GM18507 (cell line): ENCODE measurements around the gene FCRL3.

Experiments
- DNase-seq: peaks from one replicate; pipeline ENCODE4 v3.0.0; 2011; ENCODE audit warnings: low read depth; ENCODE audit not compliant: insufficient read length; ENCODE audit errors: extremely low spot score
- FAIRE-seq: peaks from 2 replicates; lab custom pipeline; 2011; peaks lifted over from hg19 to GRCh38; lab: Jason Lieb, UNC

Gene FCRL3

GRCh38 chr1:157695417-157695816 lies 5.2 kb downstream of the FCRL3 start:
- FAIRE-seq (no peak), DNase-seq (no peak)

DNA sequence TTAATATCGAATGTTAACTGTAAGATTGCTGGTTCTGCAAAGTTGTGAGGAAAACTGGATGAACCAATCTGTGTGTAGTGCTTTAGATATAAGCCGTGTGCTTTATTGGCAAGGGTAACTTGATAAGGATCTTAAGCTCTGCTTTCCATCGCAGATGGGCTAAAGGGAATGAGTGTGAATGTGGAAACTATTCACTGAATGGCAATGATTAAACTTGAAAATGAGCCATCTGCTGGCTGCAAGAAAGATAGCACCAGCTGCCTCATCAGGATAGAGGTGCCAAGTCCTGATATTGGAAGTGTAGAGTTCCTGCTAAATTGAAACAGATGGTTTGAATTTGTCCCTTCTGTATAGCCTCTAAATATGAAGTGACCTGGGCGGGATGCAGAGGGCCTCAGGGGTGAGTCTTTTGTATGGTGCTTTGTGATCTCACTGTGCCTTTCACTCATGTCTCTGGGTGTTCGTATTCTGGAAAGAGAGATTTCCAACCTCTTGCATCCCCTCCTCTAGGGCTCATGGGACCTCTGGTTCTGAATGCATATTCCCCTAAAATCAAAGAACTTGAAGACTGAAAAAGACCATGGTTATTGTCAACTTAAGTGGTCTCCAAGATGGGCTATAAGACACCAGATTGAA lies 9.2 kb downstream of the FCRL3 start:
- DNase-seq (peak; percentile 30), FAIRE-seq (peak; percentile 91)

DNA sequence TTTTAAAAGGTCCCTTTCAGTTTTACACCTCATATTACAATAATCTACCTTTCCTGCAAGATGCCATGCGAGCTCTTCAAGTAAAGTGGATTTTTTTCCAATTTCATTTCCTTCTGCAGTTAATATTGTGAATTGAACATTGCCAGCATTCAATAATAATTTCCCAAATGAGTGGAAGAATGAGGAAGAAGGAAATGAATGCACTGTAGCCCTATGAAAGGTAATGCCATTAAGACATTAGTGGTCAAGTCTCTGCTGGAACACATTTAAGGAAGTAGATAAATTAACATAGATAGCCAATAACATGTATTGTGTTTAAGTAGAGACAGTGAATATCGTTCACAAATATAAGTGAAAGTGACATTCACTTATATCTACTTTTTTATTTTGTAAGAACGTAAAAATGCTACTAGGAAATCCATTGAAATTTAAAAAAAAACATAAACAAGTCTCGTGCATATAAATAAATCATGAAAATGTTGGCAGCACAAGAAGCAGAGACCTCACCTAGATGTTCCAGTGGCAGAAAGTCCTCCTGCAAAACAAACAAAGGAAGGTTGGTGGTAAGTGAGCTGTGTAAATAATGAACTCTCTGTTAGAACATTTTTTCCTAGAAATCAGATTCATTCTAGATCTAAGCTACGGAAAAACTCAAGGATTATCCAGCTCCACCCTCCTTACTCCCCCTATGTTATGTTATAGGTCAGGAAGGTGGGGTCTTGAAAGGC lies 17.7 kb downstream of the FCRL3 start:
- DNase-seq = no peak
- FAIRE-seq = no peak

DNA sequence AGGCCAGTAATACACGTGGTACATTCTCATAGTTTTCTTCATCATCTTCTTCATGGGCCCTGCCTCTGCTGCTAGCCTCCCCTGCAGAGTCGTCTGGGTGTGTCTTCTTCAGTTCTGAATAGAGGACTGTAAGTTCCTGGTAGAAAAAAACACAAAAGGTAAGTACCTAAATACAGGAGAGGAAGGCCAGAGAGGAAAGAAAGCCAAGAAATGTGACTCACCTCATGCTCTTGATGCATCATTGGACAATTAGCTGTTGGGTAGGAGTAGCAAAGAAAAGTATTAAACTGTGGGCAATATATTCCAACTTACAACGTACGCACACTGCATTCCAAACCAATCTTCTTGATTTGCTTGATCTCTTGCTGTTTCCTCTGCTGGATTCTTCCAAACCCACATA lies 21.8 kb downstream of the FCRL3 start:
- DNase-seq (no peak), FAIRE-seq (no peak)

GRCh38 chr1:157673008-157673407 lies 27.6 kb downstream of the FCRL3 start:
- no peak for DNase-seq
- no peak for FAIRE-seq

GRCh38 chr1:157671895-157672294 lies 28.7 kb downstream of the FCRL3 start:
- DNase-seq (no peak), FAIRE-seq (no peak)

DNA sequence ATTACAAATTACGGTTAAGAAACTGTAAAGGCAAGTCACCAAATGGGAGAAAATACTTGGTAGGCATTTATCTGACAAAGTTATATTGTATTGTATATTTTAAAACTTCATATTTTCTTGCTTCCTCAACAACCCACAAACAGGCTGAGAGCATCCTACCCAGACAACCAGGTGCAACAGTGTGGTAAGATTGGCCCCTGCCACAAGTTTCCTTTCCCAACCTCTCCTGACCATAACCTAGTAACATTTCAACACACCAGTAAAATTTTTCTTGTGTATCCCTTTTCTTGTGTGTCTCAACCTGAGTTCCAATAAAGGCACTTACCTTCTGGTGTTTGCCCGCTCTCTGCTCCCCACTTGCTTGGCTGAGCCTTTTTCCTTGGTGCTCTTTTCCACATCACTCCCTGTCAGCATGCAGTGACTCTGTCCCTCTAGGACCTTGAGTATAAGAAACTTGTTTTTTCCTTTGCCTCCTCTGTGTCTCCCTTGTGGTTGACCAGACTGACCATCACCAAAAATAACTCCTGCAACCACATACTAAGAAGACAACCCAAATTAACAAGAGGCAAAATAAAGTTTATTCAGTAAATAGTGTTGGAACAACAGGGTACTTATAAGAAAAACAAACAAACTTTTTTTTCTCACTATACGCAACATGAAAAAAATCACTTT lies 40.9 kb downstream of the FCRL3 start:
- DNase-seq = no peak
- FAIRE-seq = peak; percentile 29

- no peak for FAIRE-seq
These were observed 42.0 kb downstream of the FCRL3 start for GRCh38 chr1:157658571-157658970.

DNA sequence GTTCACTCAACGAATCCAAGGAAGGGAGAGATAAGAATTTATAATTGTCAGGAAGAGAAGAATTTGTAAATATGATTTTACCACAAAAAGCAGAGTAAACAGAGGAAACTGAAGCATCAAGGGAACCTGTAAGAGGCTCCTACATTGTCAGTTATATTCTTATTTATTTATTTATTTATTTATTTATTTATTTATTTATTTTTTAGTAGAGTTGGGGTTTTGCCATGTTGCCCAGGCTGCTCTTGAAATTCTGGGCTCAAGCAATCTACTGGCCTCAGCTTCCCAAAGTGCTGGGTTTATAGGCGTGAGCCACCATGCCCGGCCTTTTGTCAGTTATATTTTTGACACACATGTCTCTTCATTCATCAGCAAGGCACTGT lies 47.1 kb downstream of the FCRL3 start:
- FAIRE-seq (no peak), DNase-seq (no peak)

More at GRCh38 chr1:157658571-157658970, 42.0 kb downstream of the FCRL3 start:
- no peak for DNase-seq

- DNase-seq = peak; percentile 43
- peak; percentile 96 for FAIRE-seq
These were observed 47.6 kb downstream of the FCRL3 start for GRCh38 chr1:157652859-157653493.

DNA sequence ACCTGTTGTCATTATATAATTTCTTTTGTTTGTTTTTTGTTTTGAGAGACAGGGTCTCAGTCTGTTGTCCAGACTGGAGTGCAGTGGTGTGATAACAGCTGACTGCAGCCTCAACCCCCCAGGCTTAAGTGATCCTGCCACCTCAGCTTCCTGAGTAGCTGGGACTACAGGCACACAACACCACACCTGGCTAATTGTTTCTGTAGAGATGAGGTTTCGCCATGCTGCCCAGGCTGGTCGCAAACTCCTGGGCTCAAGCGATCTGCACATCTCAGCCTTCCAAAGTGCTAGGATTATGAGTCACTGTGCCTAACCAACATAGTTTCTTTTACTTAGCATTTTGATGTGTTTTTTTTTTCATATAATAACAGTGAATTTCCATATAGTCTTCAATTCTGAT lies 52.3 kb downstream of the FCRL3 start:
- no peak for DNase-seq
- FAIRE-seq = no peak

DNA sequence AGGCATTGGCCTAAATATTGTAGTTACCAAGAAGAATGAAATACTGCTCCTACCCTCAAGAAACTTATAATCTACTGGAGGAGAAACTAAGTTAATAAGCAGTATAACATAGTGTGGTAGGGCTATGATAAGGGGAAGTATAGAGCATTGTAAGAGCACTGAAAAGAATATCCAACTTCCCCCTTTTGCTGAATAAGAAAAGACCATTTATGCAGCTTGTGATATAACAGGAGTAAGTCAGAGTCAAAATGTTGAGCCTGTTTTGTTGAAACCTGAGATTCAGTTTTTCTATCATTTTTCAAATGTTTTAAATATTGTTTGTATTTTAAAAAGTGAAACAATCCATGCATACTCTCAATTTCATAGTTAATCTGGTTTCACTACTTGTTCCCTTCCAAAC lies 54.4 kb downstream of the FCRL3 start:
- no peak for FAIRE-seq
- no peak for DNase-seq

- FAIRE-seq (no peak), DNase-seq (no peak)
These were observed 59.4 kb downstream of the FCRL3 start for GRCh38 chr1:157641177-157641576.

DNA sequence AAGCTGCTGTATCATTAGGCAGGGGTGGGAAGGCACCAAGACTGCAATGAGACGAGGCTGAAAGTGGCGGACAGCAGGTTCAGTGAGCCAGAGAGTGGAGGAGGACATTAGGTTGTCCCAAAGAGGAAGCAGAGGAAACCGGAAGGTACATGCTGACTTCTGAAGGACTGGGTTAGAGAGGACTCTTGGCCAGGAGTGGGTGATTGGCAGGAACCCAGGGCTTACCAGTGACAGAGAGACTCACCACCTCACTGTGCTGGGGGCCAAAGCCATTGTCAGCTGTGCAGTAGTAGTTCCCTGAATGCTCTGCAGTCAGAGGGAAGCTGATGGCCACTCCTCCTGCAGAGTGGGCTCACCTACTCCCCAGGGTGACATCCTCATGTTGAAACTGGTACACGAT lies 60.8 kb downstream of the FCRL3 start:
- DNase-seq (no peak), FAIRE-seq (no peak)

GRCh38 chr1:157628773-157629172 lies 71.8 kb downstream of the FCRL3 start:
- DNase-seq = no peak
- no peak for FAIRE-seq
